SU-DHL-6 (cell line): Measurements from ENCODE around the gene NDUFA8.

Experiments used
- H2AFZ ChIP-seq: fragments of 200-600 bp; sonication (generic); 2 replicates; pipeline ENCODE4 v1.6.1; 2014; ENCODE audit warnings: low read depth, mild to moderate bottlenecking, moderate library complexity, mixed read lengths, antibody characterized with exemption, low read length; ENCODE audit not compliant: severe bottlenecking
- H3F3A ChIP-seq: fragments of 200-600 bp; shearing (Covaris generic); 2 replicates; pipeline ENCODE4 v1.6.0; 2016; ENCODE audit warnings: antibody characterized with exemption, mild to moderate bottlenecking; ENCODE audit not compliant: insufficient read depth
- H3K27ac ChIP-seq: fragments of 200-600 bp; sonication (generic); 2 replicates; pipeline ENCODE4 v1.5.1; 2016; ENCODE audit warnings: low read depth, mild to moderate bottlenecking, low read length, moderate library complexity, mixed read lengths
- H3K27me3 ChIP-seq: fragments of 200-600 bp; sonication (generic), shearing (Covaris generic); 2 replicates; pipeline ENCODE4 v1.6.0; 2014; ENCODE audit warnings: mild to moderate bottlenecking, low read length
- H3K36me3 ChIP-seq: fragments of 200-600 bp; sonication (generic); 2 replicates; pipeline ENCODE4 v1.6.1; 2014; ENCODE audit warnings: mild to moderate bottlenecking, low read length, mixed read lengths
- H3K4me2 ChIP-seq: fragments of 300-600, 200-600 bp; shearing (Covaris generic), sonication (generic); 2 replicates; pipeline ENCODE4 v1.6.0; 2014; ENCODE audit warnings: low read length, low read depth, mild to moderate bottlenecking; ENCODE audit not compliant: poor library complexity, severe bottlenecking
- H3K4me3 ChIP-seq: fragments of 200-600 bp; sonication (generic); 2 replicates; pipeline ENCODE4 v1.5.1; 2014; ENCODE audit warnings: antibody characterized with exemption, low read length, mild to moderate bottlenecking, mixed read lengths; ENCODE audit not compliant: insufficient read depth, poor library complexity, severe bottlenecking
- H3K79me2 ChIP-seq: fragments of 200-600 bp; sonication (generic); 2 replicates; pipeline ENCODE4 v1.6.1; 2014; ENCODE audit warnings: mild to moderate bottlenecking, low read length, moderate library complexity; ENCODE audit not compliant: insufficient read depth
- H3K9ac ChIP-seq: fragments of 200-600 bp; sonication (generic); 2 replicates; pipeline ENCODE4 v1.7.0; 2014; ENCODE audit warnings: mild to moderate bottlenecking, low read length
- H3K9me2 ChIP-seq: fragments of 200-600 bp; sonication (generic); replicated peaks from 2 replicates; pipeline ENCODE4 v1.6.1; 2014; ENCODE audit warnings: low read length; ENCODE audit not compliant: insufficient read depth
- H3K9me3 ChIP-seq: fragments of 200-600 bp; sonication (generic); 2 replicates; pipeline ENCODE4 v1.6.1; 2014; ENCODE audit warnings: low read length, mixed read lengths; ENCODE audit not compliant: insufficient read depth
- H4K20me1 ChIP-seq: fragments of 200-600 bp; sonication (generic); 2 replicates; pipeline ENCODE4 v1.6.1; 2014; ENCODE audit warnings: low read depth, mild to moderate bottlenecking, antibody characterized with exemption, low read length, moderate library complexity, mixed read lengths
- CTCF ChIP-seq: fragments of 200-600 bp; sonication (generic); IDR thresholded peaks from one replicate; pipeline ENCODE4 v1.5.1; 2017; ENCODE audit warnings: antibody characterized with exemption, mild to moderate bottlenecking, low read length, moderate library complexity; ENCODE audit not compliant: insufficient read depth, poor library complexity, severe bottlenecking
- EZH2phosphoT487 ChIP-seq: fragments of 200-600 bp; sonication (generic), shearing (Covaris generic); conservative IDR thresholded peaks from 2 replicates; pipeline ENCODE4 v1.6.1; 2018; ENCODE audit warnings: mild to moderate bottlenecking, antibody characterized with exemption, low read length, moderate library complexity, mixed read lengths

NDUFA8 gene

DNA sequence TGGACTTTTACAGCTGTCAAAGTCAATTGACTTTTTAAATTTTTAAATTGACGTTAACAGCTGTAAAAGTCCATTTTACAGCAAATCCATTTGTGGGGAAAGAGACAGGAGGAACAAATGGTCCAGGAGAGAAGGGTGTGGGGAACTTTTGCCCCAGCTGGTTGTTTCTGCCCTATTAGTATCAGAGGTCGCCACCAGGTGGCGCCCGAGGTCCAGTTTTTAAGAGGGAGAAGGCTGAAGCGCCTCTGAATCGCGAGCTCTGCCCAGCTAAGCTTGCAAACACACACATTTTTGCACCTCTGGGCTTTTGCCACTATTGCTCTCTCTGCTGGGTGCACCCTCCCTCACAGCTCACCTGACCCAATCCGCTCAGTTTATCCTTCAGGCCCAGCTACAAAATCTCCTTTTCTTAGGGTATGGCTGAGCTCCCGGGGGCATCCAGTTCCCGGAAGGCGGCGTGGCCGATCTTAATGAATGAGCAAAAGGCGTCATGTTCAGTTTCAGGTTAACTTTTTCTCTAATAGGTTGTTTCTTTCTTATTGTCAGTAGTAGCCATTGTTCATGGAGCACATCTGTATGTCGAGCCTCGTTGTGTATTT is 60.2 kb downstream of the NDUFA8 start:
- Histone ChIP-seq H3K79me2 (no peaks in the 10 kb centered on the region), H3K4me2 (peak overlapping the region; percentile 49)

DNA sequence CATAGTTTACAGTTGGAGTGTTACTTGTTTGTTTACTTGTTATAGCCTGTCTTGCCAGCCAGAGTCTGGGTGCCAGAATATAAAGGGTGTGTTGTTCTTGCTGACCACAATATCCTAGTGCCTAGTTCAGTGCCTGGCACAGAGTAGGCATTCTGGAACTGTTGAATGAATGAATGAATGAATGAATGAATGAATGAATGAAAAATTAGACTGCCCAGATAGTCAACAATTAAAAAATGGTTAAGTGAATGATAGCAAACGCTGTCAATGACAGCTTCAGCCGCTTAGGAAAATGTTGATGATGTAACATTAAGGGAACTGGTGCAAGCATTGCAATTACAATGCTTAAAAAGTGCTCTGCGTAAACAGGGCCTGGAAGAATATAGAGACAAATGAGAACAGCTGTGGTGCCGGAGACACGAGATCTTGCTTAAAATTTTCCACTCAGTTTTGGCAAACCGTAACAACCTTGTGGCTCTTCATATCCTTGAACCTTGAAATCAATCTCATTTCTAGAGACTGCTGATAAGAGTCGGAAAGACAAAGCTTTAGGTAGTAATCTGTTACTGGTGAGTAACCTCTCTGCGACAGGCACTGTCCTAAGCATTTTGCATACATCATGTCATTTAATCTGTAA is 61.8 kb downstream of the NDUFA8 start:
- Histone ChIP-seq H3K9ac (no peak overlapping the region), H3K27me3 (no peaks in the 10 kb centered on the region), H3K36me3 (no peaks in the 10 kb centered on the region), H3K4me2 (no peak overlapping the region), H3K4me3 (no peak overlapping the region), H3K27ac (no peak overlapping the region), H3F3A (no peaks in the 10 kb centered on the region), H2AFZ (no peak overlapping the region), H3K79me2 (no peaks in the 10 kb centered on the region), H4K20me1 (no peaks in the 10 kb centered on the region), H3K9me2 (no peaks in the 10 kb centered on the region), H3K9me3 (no peaks in the 10 kb centered on the region)
- TF ChIP-seq CTCF = no peak
- no peak for TF ChIP-seq EZH2phosphoT487

More for the DNA sequence above, 60.2 kb downstream of the NDUFA8 start:
- Histone ChIP-seq H3K9me2 (no peaks in the 10 kb centered on the region), H3K9me3 (no peaks in the 10 kb centered on the region), H3K27me3 (no peaks in the 10 kb centered on the region), H4K20me1 (no peaks in the 10 kb centered on the region), H3K27ac (no peak overlapping the region), H3F3A (no peaks in the 10 kb centered on the region), H3K36me3 (no peaks in the 10 kb centered on the region), H3K4me3 (no peak overlapping the region), H2AFZ (peak overlapping the region; percentile 54), H3K9ac (no peak overlapping the region; the same call in 1 of the 2 replicates)
- TF ChIP-seq CTCF = peak; percentile 54
- TF ChIP-seq EZH2phosphoT487 = no peak

DNA sequence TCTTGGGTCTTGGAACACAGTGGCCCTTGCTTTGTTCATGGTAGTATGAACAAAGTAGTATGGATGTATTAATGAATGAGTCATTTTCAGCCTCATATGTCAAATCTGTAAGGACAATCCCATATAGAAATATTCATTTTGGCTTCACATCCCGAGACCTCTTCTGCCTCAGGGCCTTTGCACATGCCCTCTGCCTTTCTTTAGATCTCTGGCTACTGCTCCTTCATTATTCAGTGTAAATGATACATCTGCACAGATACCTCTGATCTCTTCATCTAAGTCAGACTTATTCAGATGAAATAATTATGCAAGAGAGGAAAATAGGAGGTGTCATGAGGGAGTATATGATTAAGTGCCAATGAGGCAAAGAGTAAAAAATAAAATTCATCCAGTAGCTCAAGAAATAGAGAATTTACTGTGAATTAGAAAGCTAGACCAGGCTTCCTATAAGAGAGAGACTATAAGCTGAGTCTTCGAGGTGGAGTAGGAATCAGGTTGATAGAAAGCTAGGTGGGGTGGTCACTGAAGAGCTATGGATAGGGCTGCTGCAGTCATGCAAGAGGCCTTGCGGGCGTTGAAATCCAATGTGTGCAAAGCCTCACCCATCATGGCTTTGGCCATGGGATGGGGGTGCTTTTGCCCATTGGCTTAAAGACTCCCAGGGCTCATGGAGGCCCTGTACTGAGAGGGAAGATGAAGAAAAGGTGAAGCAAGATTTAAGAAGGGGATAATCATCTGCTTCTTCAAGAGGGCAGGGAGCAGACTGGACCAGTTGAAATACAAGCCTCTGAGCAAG is 62.8 kb downstream of the NDUFA8 start:
- Histone ChIP-seq H3K4me3 (no peak overlapping the region), H3K27ac (no peak overlapping the region), H3K36me3 (no peaks in the 10 kb centered on the region), H3K9me2 (no peaks in the 10 kb centered on the region), H2AFZ (no peak overlapping the region), H3K9me3 (no peaks in the 10 kb centered on the region), H4K20me1 (no peaks in the 10 kb centered on the region), H3K79me2 (no peaks in the 10 kb centered on the region), H3K9ac (no peak overlapping the region), H3F3A (no peaks in the 10 kb centered on the region), H3K27me3 (no peaks in the 10 kb centered on the region), H3K4me2 (no peak overlapping the region)
- TF ChIP-seq CTCF (no peak), EZH2phosphoT487 (no peak)
